HG03575 (cell line): ENCODE results near the gene TBL1XR1.
"Not testable (repeated sequence)": the region's sequence is repeated elsewhere in the genome, so short reads cannot be mapped to it uniquely, and the experiment has no call there.

ENCODE experiments used
- ATAC-seq: cut with Tn5 transposase; IDR thresholded peaks from one replicate; pipeline ENCODE4 v1.9.1; 2021; ENCODE audit not compliant: unreplicated experiment, insufficient number of reproducible peaks, low FRiP score; ENCODE audit errors: extremely low read depth

The TBL1XR1 gene

DNA sequence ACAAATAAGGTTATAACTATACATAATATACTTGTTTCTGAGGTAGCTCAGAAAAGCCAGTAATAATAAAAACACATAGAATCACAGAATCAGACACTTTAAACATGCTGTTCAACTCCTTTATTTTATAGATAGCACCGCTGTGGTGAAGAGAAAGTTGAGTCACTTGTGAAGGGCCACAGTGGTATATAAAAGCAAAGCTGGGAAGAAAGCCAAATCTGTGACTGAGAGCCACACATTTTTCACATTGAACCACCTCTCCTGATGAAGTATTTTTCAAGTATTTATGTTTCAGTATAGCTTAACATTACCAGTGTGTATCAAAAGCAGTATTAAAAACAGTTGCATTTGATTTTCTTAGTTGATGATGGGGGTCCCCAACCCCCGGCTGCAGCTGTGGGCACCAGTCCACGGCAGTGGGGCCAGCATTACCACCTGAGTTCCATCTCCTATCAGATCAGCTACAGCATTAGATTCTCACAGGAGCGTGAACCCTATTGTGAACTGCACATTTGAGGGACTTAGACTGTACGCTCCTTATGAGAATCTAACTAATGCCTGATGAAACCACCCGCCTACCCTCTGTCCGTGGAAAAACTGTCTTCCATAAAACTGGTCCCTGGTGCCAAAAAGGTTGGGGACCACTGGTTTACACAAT lies 46.2 kb downstream of the TBL1XR1 start:
- no peak for ATAC-seq

DNA sequence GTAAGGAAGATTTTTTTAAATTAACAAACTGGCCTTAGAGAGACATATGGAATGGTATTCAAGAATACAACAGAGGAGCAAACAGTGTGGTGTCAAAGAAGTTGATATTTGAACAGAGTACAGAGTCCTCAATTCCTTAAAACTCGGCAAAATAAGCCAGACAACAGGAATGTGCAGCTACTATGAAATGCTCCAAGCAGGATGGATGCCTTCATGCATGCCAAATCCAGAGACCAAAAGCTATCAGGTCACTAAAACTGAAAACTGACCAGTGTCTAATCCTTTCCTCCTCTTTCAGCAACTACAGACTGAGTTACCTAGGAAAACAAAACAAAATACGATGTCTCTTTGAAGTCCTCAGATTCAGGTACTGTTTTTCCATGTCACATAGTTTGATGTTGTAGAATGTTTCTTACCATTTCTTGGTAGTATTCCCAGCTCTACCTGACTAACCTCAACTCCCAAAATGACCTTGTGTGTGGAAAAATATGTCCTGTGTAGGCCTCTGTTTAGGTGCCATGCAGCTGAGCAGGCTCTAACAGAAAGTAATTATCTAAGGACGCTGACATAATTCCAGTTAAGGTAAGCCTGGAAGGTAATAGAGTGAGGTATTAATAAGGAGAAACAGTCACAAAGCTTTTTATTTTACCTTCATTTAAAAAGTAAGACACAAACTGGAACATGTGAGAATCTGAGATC lies 46.9 kb downstream of the TBL1XR1 start:
- ATAC-seq, result no peak

DNA sequence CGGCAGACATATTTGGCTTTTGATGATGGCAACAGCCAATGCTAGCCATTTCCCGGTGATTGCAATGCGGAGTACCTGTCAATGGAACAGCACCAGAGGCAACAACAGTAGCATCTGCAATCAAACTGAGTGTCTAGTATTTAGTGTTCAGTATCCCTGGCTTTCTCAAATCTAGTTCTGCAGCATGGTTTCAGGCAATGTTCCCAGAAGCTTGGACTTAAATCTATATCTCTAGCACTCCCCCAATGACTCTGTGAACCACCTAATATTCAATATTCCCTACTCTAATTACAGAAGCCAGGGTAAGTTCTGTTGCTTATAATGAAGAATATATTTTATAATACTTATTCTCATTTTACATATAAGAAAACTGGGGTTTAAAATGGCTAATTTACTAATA lies 48.2 kb downstream of the TBL1XR1 start:
- no peak for ATAC-seq

DNA sequence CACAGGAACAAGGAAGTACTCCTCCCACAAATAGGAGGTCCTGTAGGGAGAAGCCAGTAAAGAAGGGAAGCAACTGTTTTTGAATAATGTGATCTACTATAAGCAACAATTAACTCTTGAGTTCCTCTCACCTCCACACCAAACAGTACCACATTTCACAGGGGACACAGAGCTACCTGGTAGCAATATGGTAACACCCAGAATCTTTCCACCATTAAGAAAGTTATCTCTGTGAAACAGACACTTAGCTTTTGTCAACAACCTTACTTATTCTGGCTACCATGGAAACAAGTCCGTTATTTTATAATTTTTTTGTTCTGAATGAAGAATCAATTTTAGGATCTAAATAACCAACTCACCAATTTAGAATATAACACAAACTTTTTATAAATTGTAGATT lies 49.5 kb downstream of the TBL1XR1 start:
- ATAC-seq, result no peak

DNA sequence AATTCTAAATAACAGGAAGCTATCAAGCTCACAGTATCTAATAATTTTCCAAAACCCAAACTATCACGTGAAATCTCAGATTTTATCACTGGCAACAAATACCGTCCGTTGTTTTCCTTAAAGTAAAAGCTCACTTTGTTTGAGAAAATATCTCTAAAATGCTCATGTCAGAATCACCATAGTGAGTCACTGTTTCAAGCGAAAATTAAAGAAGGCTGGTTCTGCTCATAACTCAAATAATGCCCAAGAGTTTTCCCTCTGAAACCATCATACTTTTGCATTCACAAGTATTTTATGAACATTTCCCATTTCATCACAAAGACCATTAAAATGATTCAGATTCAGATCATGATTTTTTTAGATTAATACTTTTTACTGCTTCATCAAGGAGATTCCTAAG lies 50.6 kb downstream of the TBL1XR1 start:
- no peak for ATAC-seq

DNA sequence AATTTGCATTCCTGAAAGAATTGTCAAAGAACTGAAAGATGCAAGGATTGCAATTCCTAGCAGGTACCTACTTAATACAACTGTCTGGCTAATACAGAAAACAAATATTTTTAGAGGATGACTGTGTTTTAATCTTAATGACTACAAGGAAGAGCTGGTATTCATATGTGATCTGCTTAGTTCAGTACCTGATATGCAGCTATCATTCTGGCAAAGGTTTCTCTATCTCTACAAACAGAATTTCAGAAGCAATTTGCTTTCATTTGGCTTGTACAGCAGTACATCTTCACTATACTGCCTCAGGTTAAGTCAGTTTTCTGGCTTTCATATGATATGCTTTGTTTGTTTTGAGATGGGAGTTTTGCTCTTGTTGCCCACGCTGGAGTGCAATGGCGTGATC lies 51.3 kb downstream of the TBL1XR1 start:
- ATAC-seq, result no peak

DNA sequence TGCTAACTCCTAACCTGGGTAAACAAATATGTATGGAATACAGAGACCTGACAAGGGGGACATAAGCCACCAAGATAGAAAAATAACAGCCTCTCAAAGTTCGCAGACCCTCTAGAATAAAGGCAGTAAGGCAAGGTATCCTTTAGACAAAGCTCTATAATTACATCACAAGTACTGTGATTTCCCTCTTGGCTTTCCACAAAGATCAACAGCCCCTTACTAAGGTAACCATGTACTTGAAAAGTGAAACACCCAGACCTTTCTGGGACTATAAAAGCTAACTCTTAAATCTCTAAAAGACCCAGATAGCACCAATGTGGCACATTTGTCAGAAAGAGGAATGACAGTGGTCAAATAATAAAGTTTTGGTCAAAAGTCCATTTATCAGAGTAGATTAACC lies 51.9 kb downstream of the TBL1XR1 start:
- ATAC-seq, result no peak

DNA sequence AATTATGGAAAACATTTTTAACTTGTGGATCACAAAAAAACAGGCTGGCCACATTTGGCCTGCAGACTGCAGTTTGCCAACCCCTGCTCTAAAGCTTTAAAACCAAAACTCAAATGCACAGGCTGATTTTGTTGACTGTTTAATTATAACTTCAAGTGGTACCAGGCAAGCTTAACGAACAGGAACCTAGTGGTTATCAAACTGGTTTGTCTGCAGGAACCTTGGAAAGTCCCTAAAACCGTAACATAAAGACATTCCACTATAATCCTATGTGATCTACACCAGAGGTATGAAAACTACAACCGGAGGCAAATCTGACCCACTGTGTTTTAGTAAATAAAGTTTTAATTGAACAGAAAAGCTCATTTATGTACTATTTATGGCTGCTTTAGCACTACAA lies 52.4 kb downstream of the TBL1XR1 start:
- no peak for ATAC-seq

DNA sequence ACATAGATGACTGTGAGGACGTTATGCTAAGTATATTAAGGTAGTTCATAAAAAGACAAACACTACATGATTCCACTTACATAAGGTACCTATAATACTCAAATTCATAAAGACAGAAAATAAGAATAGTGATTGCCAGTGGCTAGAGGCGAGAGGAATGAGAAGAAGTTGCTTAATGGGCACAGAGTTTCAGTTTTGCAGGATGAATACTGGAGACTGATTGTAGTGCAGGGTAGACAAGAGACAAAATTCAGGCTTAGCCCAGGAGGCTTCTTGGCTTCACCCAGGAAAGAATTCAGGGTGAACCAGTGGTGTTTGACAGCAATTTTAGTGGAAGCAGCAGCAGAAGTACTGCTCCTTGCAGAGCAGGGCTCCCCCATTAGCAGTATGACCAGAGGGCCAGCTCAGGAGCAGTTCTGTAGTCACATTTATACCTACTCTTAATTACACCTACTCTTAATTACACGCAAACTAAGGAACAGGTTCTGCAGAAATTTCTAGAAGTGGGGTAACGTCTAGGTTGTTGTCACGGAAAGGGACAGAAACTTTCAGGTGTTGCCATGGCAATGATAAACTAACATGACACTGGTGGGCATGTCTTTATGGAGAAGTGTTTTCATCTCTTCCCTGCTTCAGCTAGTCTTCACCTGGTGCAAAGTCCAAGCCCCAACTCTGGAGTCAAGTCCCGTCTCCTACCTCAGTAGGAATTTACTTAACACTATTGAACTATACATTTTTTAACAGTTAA lies 55.2 kb downstream of the TBL1XR1 start:
- ATAC-seq, result no peak

DNA sequence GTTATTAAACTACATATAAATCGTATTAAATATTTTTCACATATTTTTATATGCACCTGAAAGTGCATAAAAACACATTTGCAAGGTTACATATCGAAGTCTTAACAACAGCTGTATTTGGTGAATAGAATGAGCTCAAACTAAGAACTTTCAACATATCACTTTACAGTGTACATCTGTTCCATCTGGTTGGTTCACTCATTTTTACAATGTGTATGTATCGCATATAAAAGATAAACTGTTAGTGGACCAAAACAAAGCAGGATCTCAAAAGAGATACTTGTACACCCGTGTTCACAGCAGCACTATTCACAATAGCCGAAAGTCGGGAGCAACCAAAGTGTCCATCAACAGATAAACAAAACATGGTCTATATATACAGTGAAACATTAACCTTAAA lies 55.8 kb downstream of the TBL1XR1 start:
- no peak for ATAC-seq

DNA sequence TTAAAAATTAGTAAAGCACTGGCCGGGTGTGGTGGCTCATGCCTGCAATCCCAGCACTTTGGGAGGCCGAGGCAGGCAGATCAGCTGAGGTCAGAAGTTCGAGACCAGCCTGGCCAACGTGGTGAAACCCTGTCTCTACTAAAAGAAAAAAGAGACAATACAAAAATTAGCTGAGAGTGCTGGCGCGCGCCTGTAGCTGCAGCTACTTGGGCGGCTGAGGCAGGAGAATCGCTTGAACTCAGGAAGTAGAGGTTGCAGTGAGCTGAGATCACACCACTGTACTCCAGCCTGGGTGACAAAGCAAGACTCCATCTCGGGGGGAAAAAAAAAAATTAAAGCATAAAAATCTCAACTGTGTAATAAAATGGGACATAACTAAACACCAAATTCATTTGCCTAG lies 58.1 kb downstream of the TBL1XR1 start:
- not testable (repeated sequence) for ATAC-seq

DNA sequence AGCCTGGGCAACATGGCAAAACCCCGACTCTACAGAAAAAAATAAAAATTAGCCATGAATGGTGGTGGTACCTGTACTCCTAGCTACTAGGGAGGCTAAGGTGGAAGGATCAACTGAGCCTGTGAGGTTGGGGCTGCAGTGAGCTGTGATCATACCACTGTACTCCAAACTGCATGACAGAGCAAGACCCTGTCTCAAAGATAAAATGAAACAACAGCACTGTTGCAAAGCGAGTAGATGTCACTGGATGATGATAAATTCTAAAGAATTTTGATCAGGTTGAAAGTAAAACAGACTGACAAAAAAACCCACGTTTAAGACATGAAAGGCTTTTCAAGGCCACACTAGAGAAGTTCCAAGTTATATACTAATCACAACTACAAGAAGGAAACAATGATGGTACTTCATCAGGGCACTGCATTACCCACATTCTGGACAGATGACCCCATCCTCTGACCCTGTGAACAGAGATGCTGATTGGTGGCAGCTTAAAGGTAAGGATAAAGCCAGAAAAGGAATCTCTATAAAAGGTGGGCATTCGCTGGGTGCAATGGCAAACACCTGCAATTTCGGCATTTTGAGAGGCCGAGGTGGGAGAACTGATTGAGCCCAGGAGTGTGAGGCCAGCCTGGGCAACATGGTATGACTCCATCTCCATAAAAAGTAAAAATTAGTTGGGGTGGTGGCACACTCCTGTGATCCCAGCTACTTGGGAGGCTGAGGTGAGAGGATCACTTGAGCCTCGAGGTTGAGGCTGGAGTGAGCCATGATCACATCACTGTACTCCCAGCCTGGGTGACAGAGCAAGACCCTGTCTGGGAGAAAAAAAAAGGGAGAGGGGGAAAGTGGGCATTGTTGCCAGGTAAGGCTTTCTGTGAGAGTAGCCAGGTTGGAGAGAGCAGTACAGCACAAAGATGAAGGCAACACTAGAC lies 59.2 kb downstream of the TBL1XR1 start:
- ATAC-seq, result no peak

DNA sequence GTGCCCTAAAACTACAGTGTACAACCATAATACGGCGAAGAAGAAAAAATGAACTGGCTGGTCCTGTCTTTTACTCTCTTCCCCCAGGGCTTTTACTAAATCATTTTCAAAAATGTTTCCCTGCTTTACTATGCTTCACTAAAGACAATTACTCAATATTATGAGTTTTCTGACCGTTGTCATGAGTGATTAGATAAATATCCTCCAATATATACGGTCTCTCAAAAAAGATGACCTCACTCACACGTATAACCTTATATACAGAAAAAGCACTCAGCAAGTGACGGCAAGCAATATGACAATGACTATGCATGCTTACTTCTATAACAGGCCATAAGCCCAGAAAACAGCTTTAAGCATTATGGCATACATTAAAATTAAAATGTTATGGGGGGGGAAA lies 60.5 kb downstream of the TBL1XR1 start:
- ATAC-seq, result no peak

DNA sequence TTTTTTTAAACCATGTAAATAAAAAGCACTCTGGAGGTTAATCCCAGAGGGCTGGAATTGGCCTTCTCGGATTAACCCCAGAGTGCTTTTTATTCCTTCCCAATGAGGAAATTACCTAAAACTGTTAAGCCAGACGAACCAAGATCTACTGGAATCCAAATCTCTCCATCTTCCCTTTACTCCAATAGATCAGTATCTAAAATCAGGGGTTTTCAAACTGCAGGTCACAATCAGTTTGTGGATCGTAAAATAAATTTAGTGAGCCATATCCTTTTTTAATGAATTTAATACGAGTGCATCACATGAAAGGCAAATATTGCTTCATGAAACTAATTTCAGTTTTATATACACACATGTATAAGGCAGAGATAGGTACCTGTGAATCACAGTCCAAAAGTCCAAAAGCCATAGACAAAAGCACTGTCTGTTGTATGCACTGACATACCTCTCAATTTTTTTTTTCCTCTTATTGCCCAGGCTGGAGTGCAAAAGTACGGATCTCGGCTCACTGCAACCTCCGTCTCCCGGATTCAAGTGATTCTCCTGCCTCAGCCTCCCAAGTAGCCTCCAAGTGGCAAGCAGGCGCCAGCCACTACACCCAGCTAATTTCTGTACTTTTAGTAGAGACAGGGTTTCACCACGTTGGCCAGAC lies 61.3 kb downstream of the TBL1XR1 start:
- no peak for ATAC-seq

DNA sequence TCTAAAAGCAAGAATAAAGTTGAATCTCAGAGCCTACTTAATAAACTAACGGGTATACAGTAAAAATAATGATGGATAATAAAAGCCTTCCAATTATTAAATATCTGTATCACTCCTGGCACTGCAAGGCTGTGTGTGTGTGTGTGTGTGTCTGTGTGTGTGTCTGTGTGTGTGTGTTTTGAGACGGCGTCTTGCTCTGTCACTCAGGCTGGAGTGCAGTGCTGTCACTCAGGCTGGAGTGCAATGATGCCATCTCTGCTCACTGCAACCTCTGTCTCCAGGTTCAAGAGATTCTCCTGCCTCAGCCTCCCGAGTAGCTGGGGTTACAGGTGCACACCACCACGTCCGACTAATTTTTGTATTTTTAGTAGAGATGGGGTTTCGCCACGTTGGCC lies 62.5 kb downstream of the TBL1XR1 start:
- ATAC-seq, result no peak

DNA sequence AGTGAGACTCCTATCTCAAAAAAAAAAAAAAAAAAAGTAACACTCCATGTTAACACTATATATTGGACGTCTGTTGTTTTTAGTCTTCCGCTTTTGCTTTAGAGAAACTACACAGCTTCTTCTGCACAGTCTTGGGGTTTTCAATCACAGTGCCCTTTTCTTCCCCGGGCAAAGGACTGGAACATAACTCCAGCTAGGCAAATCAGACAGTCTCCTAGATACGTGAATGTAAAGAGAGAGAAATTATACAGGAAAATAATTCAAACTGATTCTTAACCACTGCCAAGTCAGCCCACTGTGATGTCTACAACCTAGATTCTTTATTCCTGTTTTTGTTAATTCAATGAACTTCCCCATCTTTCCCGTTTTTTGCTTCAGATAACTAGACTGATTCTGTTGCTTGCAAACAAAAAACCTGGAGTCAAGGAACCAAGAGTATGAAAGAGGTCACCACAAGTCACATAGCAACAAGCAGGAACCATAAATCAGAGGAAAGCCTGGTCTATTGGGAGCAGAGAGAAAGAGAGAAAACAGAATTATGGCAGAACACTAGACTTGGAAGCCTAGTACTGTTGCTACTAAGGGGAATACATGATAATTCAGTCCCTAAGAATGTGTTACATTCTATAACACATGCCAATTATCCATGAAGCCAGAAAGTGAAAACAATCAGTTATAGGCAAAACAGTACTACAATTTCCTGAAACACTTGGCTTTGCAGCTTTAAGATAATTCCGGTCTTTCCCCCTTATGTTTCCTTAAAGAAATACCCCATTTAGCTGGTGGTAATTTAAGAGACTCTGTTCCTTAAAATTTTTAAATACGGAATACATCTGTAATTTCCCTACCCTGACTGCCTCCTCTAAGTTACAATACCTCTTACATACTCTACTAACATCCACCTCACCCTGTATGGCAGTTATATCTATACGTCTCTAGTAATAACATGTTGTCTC lies 63.1 kb downstream of the TBL1XR1 start:
- ATAC-seq, result no peak

DNA sequence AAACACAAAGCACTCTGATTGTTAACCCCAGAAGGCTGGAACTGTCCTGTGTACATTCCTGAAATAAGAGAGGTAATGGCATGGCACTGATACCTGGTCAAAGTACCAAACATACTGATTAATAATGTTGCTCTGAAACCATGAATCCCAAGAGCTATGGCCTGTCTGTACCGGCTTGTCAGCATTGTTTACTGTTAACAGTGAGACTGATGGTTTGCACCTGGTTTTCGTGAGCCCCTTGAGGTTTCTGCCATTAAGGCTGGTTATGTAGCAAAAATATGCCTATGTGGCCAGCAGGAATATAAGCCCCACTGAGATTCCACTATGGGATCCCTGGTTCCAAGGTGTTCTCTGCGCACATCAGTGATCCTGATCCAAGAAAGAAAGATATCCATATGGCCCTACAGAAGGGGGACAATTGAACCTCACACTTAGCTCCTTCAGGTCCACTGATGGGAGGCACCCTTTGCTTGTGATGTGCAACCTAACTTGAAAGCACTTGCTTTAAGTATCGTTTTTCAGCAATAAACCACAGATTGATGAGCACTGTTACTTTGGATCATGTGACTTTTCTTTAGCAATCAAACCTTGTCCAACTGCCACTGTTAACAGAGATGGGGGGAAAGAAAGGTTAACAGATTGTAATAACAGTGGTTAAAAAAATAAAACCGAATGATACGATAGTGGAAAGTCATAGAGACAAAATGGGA lies 65.2 kb downstream of the TBL1XR1 start:
- ATAC-seq, result no peak
